HepG2 (cell line): ENCODE data around the gene LRRC45. TPM values are rescaled to one million over a fixed set of nuclear protein-coding genes. Genes with fewer than 3 reads are reported as not detected.

ENCODE experiments used
- ATAC-seq: fragments of 200-7000 bp; cut with Tn5 transposase; 3 replicates; pipeline ENCODE4 v1.9.1; 2020; ENCODE audit warnings: mild to moderate bottlenecking, moderate library complexity
- BruUV-seq: library from RNA; stranded (reverse); fragments of 400-500 nt; replicated peaks from 2 replicates; lab custom pipeline; 2021; lab: Mats Ljungman, UMichigan
- CTCF ChIA-PET: fragments of 300-600 bp; formaldehyde crosslinking; extraction: SDS; loops from one replicate; lab custom pipeline; 2021; ENCODE audit warnings: low total read pairs, inconsistent platforms, low intra/inter-chr PET ratio; lab: Yijun Ruan, JAX
- POLR2A ChIA-PET: fragments of 350-600 bp; sonication (Branson Sonifier 250); formaldehyde crosslinking; loops from one replicate; lab custom pipeline; 2020; ENCODE audit warnings: antibody characterized with exemption, inconsistent platforms; lab: Yijun Ruan, JAX
- DNase-seq: peaks from one replicate; pipeline ENCODE4 v3.0.0-alpha.2; 2015; ENCODE audit warnings: low spot score
- FAIRE-seq: peaks from 3 replicates; lab custom pipeline; 2011; peaks lifted over from hg19 to GRCh38; lab: Jason Lieb, UNC
- H2AFZ ChIP-seq: one replicate; pipeline ENCODE4 v1.6.1; 2011; ENCODE audit warnings: low read length, inconsistent platforms
- H3K27ac ChIP-seq: fragments of 300-600 bp; 3 replicates; pipeline ENCODE4 v1.8.0; 2011; ENCODE audit warnings: mixed run types, mild to moderate bottlenecking, mixed read lengths, low read length, inconsistent platforms; ENCODE audit not compliant: insufficient read depth; ENCODE audit errors: extremely low read length
- H3K27me3 ChIP-seq, 2 experiments: fragments of 200-600 bp in 1 of 2; 2 replicates in 1 of 2; 3 replicates in 1 of 2; pipeline versions ENCODE4 v1.6.0 to v1.8.0; 2011; ENCODE audit warnings: low read length in 2 of 2, mild to moderate bottlenecking in 2 of 2, moderate library complexity in 2 of 2, inconsistent platforms in 1 of 2; ENCODE audit not compliant: insufficient read depth in 2 of 2, control insufficient read depth in 1 of 2
- H3K36me3 ChIP-seq, 2 experiments: fragments of 200-600 bp in 1 of 2; replicated peaks in 1 of 2; 2 replicates in 1 of 2; 3 replicates in 1 of 2; pipeline versions ENCODE4 v1.5.1 to v1.8.0; 2011; ENCODE audit warnings: low read length in 2 of 2, inconsistent platforms in 1 of 2; ENCODE audit not compliant: insufficient read depth in 2 of 2, control insufficient read depth in 1 of 2
- H3K4me1 ChIP-seq: 2 replicates; pipeline ENCODE4 v1.5.1; 2012; ENCODE audit warnings: low read length, inconsistent platforms; ENCODE audit not compliant: insufficient read depth
- H3K4me2 ChIP-seq: 2 replicates; pipeline ENCODE4 v1.6.0; 2011; ENCODE audit warnings: low read depth, low read length, inconsistent platforms
- H3K4me3 ChIP-seq, 3 experiments: fragments of 200-600 bp in 1 of 3; sonication (generic), shearing (Covaris generic) in 1 of 3; replicated peaks in 1 of 3; 2 replicates each; pipeline ENCODE4 v1.5.1; 2011 to 2016; ENCODE audit warnings: low read length in 3 of 3, inconsistent platforms in 2 of 3, low read depth in 2 of 3, mild to moderate bottlenecking in 2 of 3, control low read depth in 1 of 3, mixed read lengths in 1 of 3; ENCODE audit not compliant: insufficient read depth in 1 of 3
- H3K79me2 ChIP-seq: one replicate; pipeline ENCODE4 v1.6.1; 2011; ENCODE audit warnings: low read length, inconsistent platforms; ENCODE audit not compliant: insufficient read depth
- H3K9ac ChIP-seq: 2 replicates; pipeline ENCODE4 v1.6.0; 2011; ENCODE audit warnings: mild to moderate bottlenecking, low read depth, low read length, inconsistent platforms; ENCODE audit not compliant: insufficient read depth
- H3K9me3 ChIP-seq: 2 replicates; pipeline ENCODE4 v1.5.1; 2012; ENCODE audit warnings: mild to moderate bottlenecking, low read length
- H4K20me1 ChIP-seq: 2 replicates; pipeline ENCODE4 v1.6.0; 2011; ENCODE audit warnings: inconsistent platforms, mild to moderate bottlenecking, low read length, moderate library complexity; ENCODE audit not compliant: insufficient read depth
- KDM5A ChIP-seq: fragments of 200-600 bp; sonication (generic); IDR thresholded peaks from 2 replicates; pipeline ENCODE4 v1.7.0; 2018; ENCODE audit warnings: antibody characterized with exemption, mild to moderate bottlenecking, low read length, borderline replicate concordance
- KLF16 ChIP-seq, 2 experiments: sonication (generic) in 1 of 2; formaldehyde crosslinking in 1 of 2; IDR thresholded peaks; 2 replicates each; pipeline versions ENCODE4 v1.6.1 to v1.8.0; 2016 to 2023; ENCODE audit warnings: missing genetic modification reagents in 2 of 2, missing compliant biosample characterization in 1 of 2
- MEIS2 ChIP-seq: sonication (generic); formaldehyde crosslinking; IDR thresholded peaks from 2 replicates; pipeline ENCODE4 v1.9.0; 2021; ENCODE audit warnings: mild to moderate bottlenecking, missing genetic modification reagents
- YEATS4 ChIP-seq: sonication (generic); formaldehyde crosslinking; IDR thresholded peaks from 2 replicates; pipeline ENCODE4 v1.4.0; 2020; ENCODE audit warnings: missing genetic modification reagents, borderline replicate concordance
- ZBTB38 ChIP-seq: sonication (generic); formaldehyde crosslinking; IDR thresholded peaks from 2 replicates; pipeline ENCODE4 v1.5.1; 2020; ENCODE audit warnings: mild to moderate bottlenecking, missing genetic modification reagents
- ZIK1 ChIP-seq: sonication (generic); formaldehyde crosslinking; IDR thresholded peaks from 2 replicates; pipeline ENCODE4 v1.5.0; 2020; ENCODE audit warnings: mild to moderate bottlenecking, low read depth, missing genetic modification reagents, borderline replicate concordance
- ZNF563 ChIP-seq: sonication (generic); formaldehyde crosslinking; IDR thresholded peaks from 2 replicates; pipeline ENCODE4 v1.8.0; 2022; ENCODE audit warnings: mild to moderate bottlenecking, moderate library complexity, missing genetic modification reagents
- ZNF567 ChIP-seq: sonication (generic); formaldehyde crosslinking; IDR thresholded peaks from 2 replicates; pipeline ENCODE4 v1.8.1; 2023; ENCODE audit warnings: mild to moderate bottlenecking, missing genetic modification reagents, borderline replicate concordance
- WGBS: methylation state at CpG from one replicate; pipeline ENCODE4 v1.1.6; 2017; ENCODE audit warnings: low lambda C conversion rate; 5-methylcytosine and 5-hydroxymethylcytosine counted together
- in situ Hi-C: cut with HindIII; loops from 2 replicates; pipeline ENCODE4 v1.10.0; 2017; ENCODE audit warnings: low pct_unique_long_range_greater_than_20kb; ENCODE audit not compliant: extremely low pct_ligation_motif_present
- intact Hi-C: fragments of 100-400 bp; cut with micrococcal nuclease; formaldehyde crosslinking; loops from one replicate; pipeline ENCODE4 v1.10.0; 2022; ENCODE audit not compliant: unreplicated experiment
- polyA plus RNA-seq, 8 experiments: library from polyadenylated mRNA; depleted of rRNA in 3 of 8; stranded (reverse) in 7 of 8; unstranded in 1 of 8; fragments of >200 nt; fragmentation: Illumina TruSeq in 4 of 8; extraction: Trizol in 4 of 8; gene quantifications; 2 replicates each; pipeline versions ENCODE4 v1.2.1 to v1.2.3, GENCODE V29; 2011 to 2016; ENCODE audit warnings: low read depth in 4 of 8, missing spikeins in 1 of 8, mixed read lengths in 1 of 8; ENCODE audit not compliant: insufficient read depth in 1 of 8
- total RNA-seq, 5 experiments: library from RNA; depleted of rRNA; stranded (reverse); fragments of >200 nt; fragmentation: Illumina TruSeq; extraction: Trizol; gene quantifications; 2 replicates each; pipeline ENCODE4 v1.2.3, GENCODE V29; 2016; ENCODE audit warnings: low read depth in 1 of 5
- TF ChIP-seq, protein P1 (sequence below): sonication (generic); formaldehyde crosslinking; IDR thresholded peaks from 2 replicates; pipeline ENCODE4 v1.9.0; 2021; ENCODE audit warnings: mild to moderate bottlenecking, missing genetic modification reagents

Gene LRRC45
- total and polyA plus RNA-seq, 2 of the 13 experiments (the other 11 are each of a cell fraction or from before 2014, with no cell fraction given): 11.6 to 48.1 TPM

DNA sequence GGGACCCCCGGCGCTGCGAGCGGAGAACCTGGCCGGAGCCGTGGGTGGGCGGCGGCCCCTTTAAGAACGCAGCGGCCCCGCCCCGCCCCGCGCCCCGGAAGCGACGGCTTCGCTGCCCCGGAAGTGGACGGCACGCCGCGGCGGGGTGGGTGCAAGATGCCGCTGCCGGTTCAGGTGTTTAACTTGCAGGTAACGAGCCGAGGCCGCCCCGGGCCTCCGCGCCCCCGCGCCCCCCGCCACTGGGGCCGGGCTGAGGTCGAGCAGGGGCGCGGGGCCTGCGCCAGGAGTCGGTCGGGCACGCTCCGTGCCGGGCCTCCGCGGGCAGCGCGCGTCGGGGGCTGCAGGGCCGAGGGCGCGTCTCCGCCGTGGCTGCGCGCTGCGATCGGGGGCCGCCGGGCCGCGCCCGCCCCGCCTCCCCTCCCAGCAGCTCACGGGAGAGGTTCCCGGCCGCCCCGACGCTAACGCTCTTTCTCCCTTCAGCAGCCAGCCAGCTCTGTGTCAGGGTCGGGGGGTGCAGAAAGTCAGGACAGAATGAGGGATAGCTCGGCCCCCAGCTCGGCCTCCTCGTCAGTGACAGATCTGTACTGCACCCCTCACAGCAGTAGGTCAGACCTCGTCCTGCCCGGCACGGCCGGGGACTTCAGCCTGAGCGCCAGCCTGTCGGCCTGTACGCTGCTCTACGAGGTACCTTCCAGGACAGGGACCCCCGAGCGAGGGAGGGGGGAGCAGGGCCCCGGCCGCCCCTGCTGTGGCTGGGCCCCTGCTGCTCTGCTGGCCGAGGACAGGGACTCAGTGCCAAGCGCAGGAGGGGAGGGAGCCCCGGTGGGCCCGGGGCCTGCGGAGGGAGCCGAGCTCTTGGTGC lies 28.9 kb downstream of the LRRC45 start, which contains the start of the genes GPS1 and RFNG (continued):
- TF ChIP-seq, protein P1, sequence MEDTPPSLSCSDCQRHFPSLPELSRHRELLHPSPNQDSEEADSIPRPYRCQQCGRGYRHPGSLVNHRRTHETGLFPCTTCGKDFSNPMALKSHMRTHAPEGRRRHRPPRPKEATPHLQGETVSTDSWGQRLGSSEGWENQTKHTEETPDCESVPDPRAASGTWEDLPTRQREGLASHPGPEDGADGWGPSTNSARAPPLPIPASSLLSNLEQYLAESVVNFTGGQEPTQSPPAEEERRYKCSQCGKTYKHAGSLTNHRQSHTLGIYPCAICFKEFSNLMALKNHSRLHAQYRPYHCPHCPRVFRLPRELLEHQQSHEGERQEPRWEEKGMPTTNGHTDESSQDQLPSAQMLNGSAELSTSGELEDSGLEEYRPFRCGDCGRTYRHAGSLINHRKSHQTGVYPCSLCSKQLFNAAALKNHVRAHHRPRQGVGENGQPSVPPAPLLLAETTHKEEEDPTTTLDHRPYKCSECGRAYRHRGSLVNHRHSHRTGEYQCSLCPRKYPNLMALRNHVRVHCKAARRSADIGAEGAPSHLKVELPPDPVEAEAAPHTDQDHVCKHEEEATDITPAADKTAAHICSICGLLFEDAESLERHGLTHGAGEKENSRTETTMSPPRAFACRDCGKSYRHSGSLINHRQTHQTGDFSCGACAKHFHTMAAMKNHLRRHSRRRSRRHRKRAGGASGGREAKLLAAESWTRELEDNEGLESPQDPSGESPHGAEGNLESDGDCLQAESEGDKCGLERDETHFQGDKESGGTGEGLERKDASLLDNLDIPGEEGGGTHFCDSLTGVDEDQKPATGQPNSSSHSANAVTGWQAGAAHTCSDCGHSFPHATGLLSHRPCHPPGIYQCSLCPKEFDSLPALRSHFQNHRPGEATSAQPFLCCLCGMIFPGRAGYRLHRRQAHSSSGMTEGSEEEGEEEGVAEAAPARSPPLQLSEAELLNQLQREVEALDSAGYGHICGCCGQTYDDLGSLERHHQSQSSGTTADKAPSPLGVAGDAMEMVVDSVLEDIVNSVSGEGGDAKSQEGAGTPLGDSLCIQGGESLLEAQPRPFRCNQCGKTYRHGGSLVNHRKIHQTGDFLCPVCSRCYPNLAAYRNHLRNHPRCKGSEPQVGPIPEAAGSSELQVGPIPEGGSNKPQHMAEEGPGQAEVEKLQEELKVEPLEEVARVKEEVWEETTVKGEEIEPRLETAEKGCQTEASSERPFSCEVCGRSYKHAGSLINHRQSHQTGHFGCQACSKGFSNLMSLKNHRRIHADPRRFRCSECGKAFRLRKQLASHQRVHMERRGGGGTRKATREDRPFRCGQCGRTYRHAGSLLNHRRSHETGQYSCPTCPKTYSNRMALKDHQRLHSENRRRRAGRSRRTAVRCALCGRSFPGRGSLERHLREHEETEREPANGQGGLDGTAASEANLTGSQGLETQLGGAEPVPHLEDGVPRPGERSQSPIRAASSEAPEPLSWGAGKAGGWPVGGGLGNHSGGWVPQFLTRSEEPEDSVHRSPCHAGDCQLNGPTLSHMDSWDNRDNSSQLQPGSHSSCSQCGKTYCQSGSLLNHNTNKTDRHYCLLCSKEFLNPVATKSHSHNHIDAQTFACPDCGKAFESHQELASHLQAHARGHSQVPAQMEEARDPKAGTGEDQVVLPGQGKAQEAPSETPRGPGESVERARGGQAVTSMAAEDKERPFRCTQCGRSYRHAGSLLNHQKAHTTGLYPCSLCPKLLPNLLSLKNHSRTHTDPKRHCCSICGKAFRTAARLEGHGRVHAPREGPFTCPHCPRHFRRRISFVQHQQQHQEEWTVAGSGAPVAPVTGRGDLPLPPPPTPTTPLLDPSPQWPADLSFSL (CRISPR knock-in tag): no peak
- no peak for TF ChIP-seq ZBTB38 (CRISPR knock-in tag)
- peak; percentile 34; the same call in 1 of the 2 replicates for TF ChIP-seq YEATS4 (CRISPR knock-in tag)
- TF ChIP-seq, all 625 proteins: peak for 102

DNA sequence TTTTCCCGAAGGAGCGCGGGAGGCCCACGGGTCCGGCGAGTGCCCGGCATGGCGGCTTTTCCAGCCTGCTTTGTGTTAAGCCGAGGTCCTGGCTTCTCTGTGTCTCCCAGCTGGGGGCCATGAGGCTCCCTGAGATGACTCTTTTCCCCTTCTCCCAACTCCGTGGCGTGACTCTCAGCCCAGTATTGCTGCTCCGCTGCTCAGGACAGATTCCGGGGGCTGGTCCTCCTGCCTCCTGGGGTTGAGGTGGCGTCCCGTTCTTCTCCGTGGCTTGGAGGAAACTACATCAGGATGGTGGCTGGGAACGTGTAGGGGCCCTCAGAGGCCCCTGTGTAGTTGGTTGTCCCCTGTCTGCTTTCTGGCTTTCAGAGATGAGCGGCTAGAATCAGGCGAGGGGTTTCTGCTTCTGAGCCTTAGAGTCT lies 29.5 kb downstream of the LRRC45 start:
- no peaks in the 10 kb centered on the region for H3K9me3 ChIP-seq
- DNase-seq (no peak), ATAC-seq (no peak), FAIRE-seq (no peak)
- H3K27ac ChIP-seq: peak overlapping the region; percentile 64
- H3K27me3 ChIP-seq: no peaks in the 10 kb centered on the region; a peak in 2 of 5 replicates
- intact Hi-C loops: loop anchor here (5.0 kb wide), 1 partner anchor 45 kb away; the partner anchor contains the start of gene FASN
- in situ Hi-C loops: no loop called here
- peak overlapping the region; percentile 92 for H3K4me2 ChIP-seq
- H3K36me3 ChIP-seq: peaks cover 23 to 45% of the 10 kb centered on the region in 2 experiments
- ChIA-PET POLR2A (interaction anchor here (0.7 to 3.4 kb wide), 4 partner anchors 9 to 324 kb away, joined by 3 to 33 read pairs (median 3); partner anchors contain the start of gene DCXR), CTCF (no interaction called here)
- peak overlapping the region; percentile 76 to 99 (median 95) for H3K4me3 ChIP-seq
- peaks cover 57% of the 10 kb centered on the region for H3K4me1 ChIP-seq
- H2AFZ ChIP-seq: no peak overlapping the region
- H3K9ac ChIP-seq: peak overlapping the region; percentile 94
- BruUV-seq: no TSS peak
- H4K20me1 ChIP-seq: no peaks in the 10 kb centered on the region; the same call in 1 of the 2 replicates
- 7% methylated on average over 7 of the region's 19 CpGs for WGBS
- H3K79me2 ChIP-seq: peaks cover 37% of the 10 kb centered on the region
- TF ChIP-seq KDM5A (0 out of 2 replicates have a peak, but pooled peaks have one; percentile 6), ZNF567 (CRISPR knock-in tag) (no peak), ZIK1 (no peak), KLF16 (CRISPR knock-in tag; IDR thresholded peaks at IDR 0.05) (no peak), MEIS2 (CRISPR knock-in tag) (no peak), ZNF563 (CRISPR knock-in tag) (0 out of 2 replicates have a peak, but pooled peaks have one; percentile 1)
